Stimulated activated CD4-positive, alpha-beta T cell treated with anti-CD3 and anti-CD28 coated beads, TNF-alpha, amount 100 ng/mL, for 4 hours (primary cell): ENCODE results near the gene PAQR6.

Experiments
- DNase-seq, 3 experiments: peaks; one replicate each; pipeline ENCODE4 v3.0.0-alpha.2; 2020; ENCODE audit warnings: low read depth in 3 of 3

PAQR6 gene

GRCh38 chr1:156263288-156263655, 15.4 kb upstream of the PAQR6 start:
- no peak for DNase-seq

GRCh38 chr1:156262461-156263287, 14.8 kb upstream of the PAQR6 start:
- no peak for DNase-seq

GRCh38 chr1:156260896-156261295, 13.0 kb upstream of the PAQR6 start:
- DNase-seq = no peak

GRCh38 chr1:156259805-156260204, 11.9 kb upstream of the PAQR6 start:
- no peak for DNase-seq

DNA sequence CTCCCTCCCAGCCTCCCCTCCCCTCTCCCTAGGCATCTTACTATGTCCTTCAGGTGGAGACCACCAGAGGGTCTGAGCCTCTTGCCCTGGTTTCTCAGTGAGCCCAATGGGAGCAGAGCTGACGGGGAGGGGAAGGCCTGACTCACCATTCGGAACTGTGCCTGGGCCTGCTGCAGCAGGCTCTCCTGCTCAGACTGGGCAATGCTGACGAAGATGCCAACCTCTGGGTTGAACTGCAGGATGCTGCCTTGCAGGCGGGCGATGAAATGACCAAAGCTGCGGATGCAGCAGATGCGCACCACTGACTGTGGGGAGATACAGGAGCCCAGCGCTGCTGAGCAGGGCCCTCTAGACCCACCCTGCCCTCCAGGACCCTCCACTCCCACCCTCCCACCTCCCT, 11.0 kb upstream of the PAQR6 start:
- no peak for DNase-seq

- no peak for DNase-seq
These were observed 9.9 kb upstream of the PAQR6 start for GRCh38 chr1:156257711-156258110.

GRCh38 chr1:156253634-156254033, 5.8 kb upstream of the PAQR6 start:
- no peak for DNase-seq

GRCh38 chr1:156251527-156251926, 3.7 kb upstream of the PAQR6 start:
- DNase-seq = no peak

DNA sequence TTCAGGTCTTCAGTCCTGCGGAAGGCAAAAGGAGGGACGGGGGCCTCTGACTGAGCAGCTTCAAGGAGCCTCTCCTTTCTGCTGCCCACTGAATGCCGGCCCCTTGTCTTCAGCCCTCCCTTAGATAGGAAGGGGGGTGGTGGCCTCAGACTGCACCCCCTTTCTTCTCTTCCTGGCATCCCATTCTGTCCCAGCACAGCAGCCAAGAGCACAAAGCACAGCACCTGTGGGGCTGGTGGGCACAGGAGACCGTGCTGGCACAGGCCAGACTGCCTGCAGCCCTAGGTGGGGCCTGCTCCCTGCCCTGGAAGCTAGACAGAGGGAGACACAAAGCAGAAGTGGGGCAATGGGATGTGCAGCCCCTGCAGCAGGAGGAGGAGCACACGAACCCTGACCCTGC, 1.7 kb upstream of the PAQR6 start:
- no peak for DNase-seq

- DNase-seq = no peak
These were observed 447 bp upstream of the PAQR6 start for GRCh38 chr1:156248323-156248683.

- DNase-seq = no peak
These were observed 936 bp downstream of the PAQR6 start for GRCh38 chr1:156246781-156247459.

GRCh38 chr1:156246241-156246780, 1.5 kb downstream of the PAQR6 start:
- no peak for DNase-seq

- DNase-seq = no peak
These were observed 2.2 kb downstream of the PAQR6 start for GRCh38 chr1:156245451-156246232.

DNA sequence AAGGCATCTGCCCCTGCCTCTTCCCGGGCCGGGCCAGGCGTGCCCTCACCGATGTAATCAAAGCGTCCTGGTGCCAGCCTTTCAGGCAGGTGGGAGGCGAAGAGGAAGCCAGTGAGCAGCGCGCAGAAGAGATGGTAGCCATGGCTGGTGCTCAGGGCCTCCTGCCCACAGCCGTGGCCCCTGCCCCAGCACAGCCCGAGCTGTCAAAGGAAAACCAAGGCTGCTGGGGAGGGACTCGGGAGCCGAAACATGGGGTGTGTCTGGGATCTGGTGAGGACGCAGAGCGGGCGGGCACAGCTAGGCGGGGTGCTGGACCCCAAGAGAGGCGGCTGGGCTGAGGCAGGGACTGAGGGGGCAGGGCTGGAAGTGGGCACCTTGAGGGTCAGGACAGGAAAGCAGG, 3.1 kb downstream of the PAQR6 start:
- no peak for DNase-seq

DNA sequence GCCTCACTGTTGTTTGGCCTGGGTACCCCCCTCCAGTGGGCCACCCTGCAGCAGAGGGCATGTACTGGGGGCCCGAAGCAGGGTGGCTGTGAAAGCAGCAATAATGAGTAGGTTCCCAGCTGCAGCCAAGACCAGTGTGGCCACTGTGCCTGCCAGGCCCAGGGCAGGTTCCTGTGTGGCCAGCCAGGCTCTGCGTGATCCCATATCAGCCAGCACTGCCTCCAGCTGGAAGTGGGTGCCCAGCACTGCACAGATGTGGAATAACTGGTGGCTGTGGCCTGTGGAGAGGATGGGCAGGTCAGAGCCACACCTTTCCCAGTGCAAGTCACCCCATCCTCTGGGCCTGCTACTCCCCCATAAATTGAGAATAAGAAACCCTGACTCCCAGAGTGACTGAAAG, 3.7 kb downstream of the PAQR6 start:
- DNase-seq = no peak

DNA sequence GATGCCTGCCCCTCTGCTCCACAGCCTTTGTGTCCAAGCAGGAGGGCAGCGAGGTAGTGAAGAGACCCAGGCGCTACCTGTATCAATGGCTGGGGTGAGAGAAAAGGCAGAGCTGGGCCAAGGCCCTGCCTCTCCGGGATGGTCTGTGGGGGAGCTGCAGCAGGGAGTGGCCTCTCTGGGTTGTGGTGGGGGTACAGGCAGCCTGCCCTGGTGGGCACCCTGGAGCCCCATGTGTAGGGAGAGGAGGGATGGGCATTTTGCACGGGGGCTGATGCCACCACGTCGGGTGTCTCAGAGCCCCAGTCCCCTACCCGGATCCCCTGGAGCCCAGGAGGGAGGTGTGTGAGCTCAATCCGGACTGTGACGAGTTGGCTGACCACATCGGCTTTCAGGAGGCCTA, 5.1 kb downstream of the PAQR6 start:
- DNase-seq = no peak

DNA sequence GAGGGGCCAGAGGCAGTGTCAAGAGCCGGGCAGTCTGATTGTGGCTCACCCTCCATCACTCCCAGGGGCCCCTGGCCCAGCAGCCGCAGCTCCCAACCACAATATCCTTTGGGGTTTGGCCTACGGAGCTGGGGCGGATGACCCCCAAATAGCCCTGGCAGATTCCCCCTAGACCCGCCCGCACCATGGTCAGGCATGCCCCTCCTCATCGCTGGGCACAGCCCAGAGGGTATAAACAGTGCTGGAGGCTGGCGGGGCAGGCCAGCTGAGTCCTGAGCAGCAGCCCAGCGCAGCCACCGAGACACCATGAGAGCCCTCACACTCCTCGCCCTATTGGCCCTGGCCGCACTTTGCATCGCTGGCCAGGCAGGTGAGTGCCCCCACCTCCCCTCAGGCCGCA, 5.9 kb downstream of the PAQR6 start, which contains the start of gene BGLAP:
TSS of gene BGLAP (plus strand) at position 259 of the 400 bp plus-strand sequence. CDS start at position 307, 48 bp downstream.
- DNase-seq = no peak

DNA sequence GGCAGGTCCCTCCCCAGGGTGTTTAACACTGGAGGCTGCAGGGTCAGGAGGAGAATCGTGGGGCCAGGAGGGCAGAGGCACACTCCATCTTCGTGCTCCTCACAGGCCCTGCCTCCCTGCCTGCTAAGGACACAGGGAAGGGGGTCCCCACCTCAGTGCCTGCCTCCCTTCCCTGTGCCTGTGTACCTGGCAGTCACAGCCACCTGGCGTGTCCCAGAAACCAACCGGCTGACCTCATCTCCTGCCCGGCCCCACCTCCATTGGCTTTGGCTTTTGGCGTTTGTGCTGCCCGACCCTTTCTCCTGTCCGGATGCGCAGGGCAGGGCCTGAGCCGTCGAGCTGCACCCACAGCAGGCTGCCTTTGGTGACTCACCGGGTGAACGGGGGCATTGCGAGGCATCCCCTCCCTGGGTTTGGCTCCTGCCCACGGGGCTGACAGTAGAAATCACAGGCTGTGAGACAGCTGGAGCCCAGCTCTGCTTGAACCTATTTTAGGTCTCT, 6.5 kb downstream of the PAQR6 start:
- DNase-seq = no peak

DNA sequence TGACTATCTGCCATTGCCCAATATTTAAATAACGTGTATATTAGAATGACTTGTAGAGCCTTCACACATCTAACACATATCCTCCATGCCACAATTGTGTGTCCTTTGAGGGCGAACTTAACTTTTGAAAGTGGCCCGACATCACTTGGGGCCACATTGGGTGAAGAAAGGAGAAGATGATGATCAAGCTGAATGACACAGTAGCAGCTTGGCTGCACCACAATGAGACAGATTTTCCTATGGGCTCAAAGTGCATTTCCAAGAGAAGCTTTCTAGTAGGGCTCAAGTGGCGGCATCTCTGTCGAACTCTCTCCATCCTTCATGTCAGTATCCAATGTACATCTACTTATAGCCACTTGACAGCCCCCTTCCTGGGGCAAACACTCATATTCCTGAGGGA, 9.6 kb downstream of the PAQR6 start:
- DNase-seq = no peak

GRCh38 chr1:156236164-156236563, 11.7 kb downstream of the PAQR6 start:
- no peak for DNase-seq

GRCh38 chr1:156233426-156234127, 14.3 kb downstream of the PAQR6 start:
- DNase-seq = no peak
